SK-N-MC (cell line): ENCODE data around the gene SLC26A2.
"Not testable (repeated sequence)": the region's sequence is repeated elsewhere in the genome, so short reads cannot be mapped to it uniquely, and the experiment has no call there.

ENCODE experiments used
- DNase-seq: peaks from one replicate; pipeline ENCODE4 v3.0.0-alpha.2; 2011; ENCODE audit warnings: low read depth, low spot score
- H3K27ac ChIP-seq: fragments of 200-600 bp; sonication (generic); 2 replicates; pipeline ENCODE4 v1.5.1; 2016; ENCODE audit warnings: mixed run types
- H3K36me3 ChIP-seq: fragments of 200-600 bp; sonication (generic); 2 replicates; pipeline ENCODE4 v1.6.1; 2017; ENCODE audit warnings: antibody characterized with exemption, low read length, mixed read lengths; ENCODE audit not compliant: insufficient read depth
- H3K4me3 ChIP-seq: fragments of 200-600 bp; sonication (generic); 2 replicates; pipeline ENCODE4 v1.5.1; 2016
- H3K9ac ChIP-seq: fragments of 200-600 bp; sonication (generic); 2 replicates; pipeline ENCODE4 v1.8.0; 2017; ENCODE audit warnings: mixed run types, mixed read lengths; ENCODE audit not compliant: insufficient read length
- H3K9me3 ChIP-seq: fragments of 200-600 bp; sonication (generic); 2 replicates; pipeline ENCODE4 v1.6.1; 2017; ENCODE audit warnings: low read depth, mild to moderate bottlenecking, antibody characterized with exemption, low read length, moderate library complexity, mixed read lengths
- EZH2 ChIP-seq: fragments of 200-600 bp; sonication (generic); IDR thresholded peaks from one replicate; pipeline ENCODE4 v1.6.1; 2017; ENCODE audit warnings: antibody characterized with exemption
- FOXP2 ChIP-seq: optimal IDR thresholded peaks from 2 replicates; pipeline ENCODE3; 2011; ENCODE audit warnings: mild to moderate bottlenecking, moderate library complexity; ENCODE audit not compliant: insufficient read depth; ENCODE audit errors: extremely low read length, control extremely low read depth
- POLR2AphosphoS5 ChIP-seq: IDR thresholded peaks from 2 replicates; pipeline ENCODE4 v1.6.1; 2012; ENCODE audit warnings: mild to moderate bottlenecking, low read depth, low read length, borderline replicate concordance

SLC26A2 gene

DNA sequence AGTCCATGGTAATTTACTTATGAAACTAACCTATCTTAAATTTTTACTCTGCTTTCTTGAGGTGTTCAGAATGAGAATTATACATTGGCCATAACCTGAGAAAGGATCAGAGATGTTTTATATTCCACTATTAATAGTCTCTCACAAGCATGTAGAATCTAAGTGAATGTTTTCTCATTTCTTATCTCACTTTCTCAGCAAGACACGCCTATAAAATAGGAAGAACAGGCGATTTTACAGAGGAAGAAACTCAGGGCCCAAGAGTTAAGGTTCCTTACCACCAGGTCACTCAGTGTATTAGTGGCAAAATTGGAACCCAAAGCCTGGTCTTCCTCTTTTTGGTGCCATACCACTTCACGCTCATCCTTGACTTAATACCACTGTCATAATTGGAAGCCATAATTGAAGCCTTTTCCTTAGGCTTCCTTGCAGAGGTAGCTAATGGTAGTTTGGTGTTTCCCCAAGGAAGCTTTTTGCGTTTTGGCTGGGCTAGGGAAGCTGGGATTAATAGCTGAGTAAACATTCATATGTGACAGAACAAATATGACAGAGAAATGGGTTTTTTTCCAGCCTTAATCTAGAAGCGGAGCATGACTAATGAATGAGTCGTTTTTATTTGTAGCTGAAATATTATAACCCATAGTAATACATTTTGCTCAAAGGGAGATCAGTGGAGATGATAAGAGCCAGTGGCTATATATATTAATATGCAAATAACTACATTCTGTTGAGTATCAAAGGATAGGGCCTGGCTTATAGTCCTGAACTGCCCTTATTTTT is 56.9 kb downstream of the SLC26A2 start:
- peaks cover 93% of the 10 kb centered on the region for H3K36me3 ChIP-seq
- no peak for TF ChIP-seq FOXP2
- TF ChIP-seq EZH2 = no peak
- no peak for TF ChIP-seq POLR2AphosphoS5
- H3K9me3 ChIP-seq = peaks cover 3% of the 10 kb centered on the region; the same call in 1 of the 2 replicates
- no peak overlapping the region for H3K4me3 ChIP-seq
- no peak overlapping the region for H3K9ac ChIP-seq
- no peak overlapping the region for H3K27ac ChIP-seq
- DNase-seq = no peak

GRCh38 chr5:150020249-150020648 is 59.7 kb downstream of the SLC26A2 start:
- DNase-seq = no peak
- Histone ChIP-seq H3K9me3 (peaks cover 3% of the 10 kb centered on the region; the same call in 1 of the 2 replicates), H3K27ac (no peak overlapping the region), H3K36me3 (peaks cover 89% of the 10 kb centered on the region), H3K9ac (no peak overlapping the region), H3K4me3 (no peak overlapping the region)
- TF ChIP-seq POLR2AphosphoS5 = no peak
- no peak for TF ChIP-seq FOXP2
- TF ChIP-seq EZH2 = no peak

- Histone ChIP-seq H3K36me3 (peaks cover 83% of the 10 kb centered on the region), H3K4me3 (no peak overlapping the region), H3K9ac (no peak overlapping the region), H3K27ac (no peak overlapping the region), H3K9me3 (no peaks in the 10 kb centered on the region)
- no peak for DNase-seq
- TF ChIP-seq EZH2 = no peak
- TF ChIP-seq POLR2AphosphoS5 = no peak
- TF ChIP-seq FOXP2 = no peak
These were observed 61.1 kb downstream of the SLC26A2 start for GRCh38 chr5:150021491-150022157.

- DNase-seq = no peak
- no peak overlapping the region for H3K9ac ChIP-seq
- H3K9me3 ChIP-seq = no peaks in the 10 kb centered on the region
- no peak overlapping the region for H3K4me3 ChIP-seq
- H3K36me3 ChIP-seq = peaks cover 83% of the 10 kb centered on the region
- TF ChIP-seq POLR2AphosphoS5 = no peak
- no peak for TF ChIP-seq FOXP2
- no peak for TF ChIP-seq EZH2
- no peak overlapping the region for H3K27ac ChIP-seq
These were observed 61.6 kb downstream of the SLC26A2 start for GRCh38 chr5:150022158-150022531.

GRCh38 chr5:150022681-150023080 is 62.1 kb downstream of the SLC26A2 start:
- DNase-seq = no peak
- Histone ChIP-seq H3K27ac (no peak overlapping the region), H3K9me3 (no peaks in the 10 kb centered on the region), H3K36me3 (peaks cover 85% of the 10 kb centered on the region), H3K9ac (no peak overlapping the region), H3K4me3 (no peak overlapping the region)
- no peak for TF ChIP-seq POLR2AphosphoS5
- TF ChIP-seq FOXP2 = no peak
- TF ChIP-seq EZH2 = no peak

GRCh38 chr5:150023136-150023535 is 62.6 kb downstream of the SLC26A2 start:
- Histone ChIP-seq H3K9ac (no peak overlapping the region), H3K36me3 (peaks cover 84% of the 10 kb centered on the region), H3K9me3 (no peaks in the 10 kb centered on the region), H3K27ac (no peak overlapping the region), H3K4me3 (no peak overlapping the region)
- no peak for TF ChIP-seq FOXP2
- TF ChIP-seq EZH2 = no peak
- no peak for TF ChIP-seq POLR2AphosphoS5
- no peak for DNase-seq

DNA sequence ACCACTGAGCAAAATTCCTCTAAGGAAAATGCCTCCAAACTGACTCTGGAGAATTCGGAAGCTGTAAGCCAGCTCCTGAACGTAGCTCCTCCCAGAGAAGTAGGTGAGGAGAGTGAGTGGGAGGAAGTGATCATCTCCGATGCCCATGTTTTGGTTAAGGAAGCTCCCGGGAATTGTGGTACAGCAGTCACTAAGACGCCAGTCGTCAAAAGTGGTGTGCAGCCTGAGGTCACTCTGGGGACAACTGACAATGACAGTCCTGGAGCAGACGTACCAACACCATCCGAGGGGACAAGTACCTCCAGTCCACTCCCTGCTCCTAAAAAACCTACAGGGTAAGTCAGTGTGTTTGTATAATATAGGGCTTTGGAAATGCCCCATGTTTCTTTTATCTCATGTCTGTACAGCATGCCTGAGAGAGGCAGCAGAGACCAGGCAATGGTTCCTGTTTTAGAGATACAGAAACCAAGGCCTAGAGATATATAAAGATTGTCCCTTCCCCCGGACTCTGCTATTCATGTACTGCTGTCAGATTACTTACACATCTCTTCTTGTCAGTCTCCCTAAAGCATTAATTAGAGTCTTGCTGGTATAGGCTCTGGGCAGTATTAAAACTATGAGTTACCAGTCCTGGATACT is 63.9 kb downstream of the SLC26A2 start:
- DNase-seq = no peak
- H3K9ac ChIP-seq = no peak overlapping the region
- TF ChIP-seq EZH2 = no peak
- TF ChIP-seq POLR2AphosphoS5 = no peak
- TF ChIP-seq FOXP2 = no peak
- H3K27ac ChIP-seq = no peak overlapping the region
- no peak overlapping the region for H3K4me3 ChIP-seq
- no peaks in the 10 kb centered on the region for H3K9me3 ChIP-seq
- peaks cover 80% of the 10 kb centered on the region for H3K36me3 ChIP-seq

- DNase-seq = no peak
- H3K4me3 ChIP-seq = no peak overlapping the region
- peaks cover 77% of the 10 kb centered on the region for H3K36me3 ChIP-seq
- H3K9ac ChIP-seq = no peak overlapping the region
- H3K9me3 ChIP-seq = no peaks in the 10 kb centered on the region
- H3K27ac ChIP-seq = no peak overlapping the region
- no peak for TF ChIP-seq EZH2
- TF ChIP-seq POLR2AphosphoS5 = no peak
- no peak for TF ChIP-seq FOXP2
These were observed 66.2 kb downstream of the SLC26A2 start for GRCh38 chr5:150026682-150027172.

GRCh38 chr5:150028047-150028446 is 67.5 kb downstream of the SLC26A2 start:
- not testable (repeated sequence) for H3K27ac ChIP-seq, H3K9ac ChIP-seq, H3K9me3 ChIP-seq, DNase-seq, H3K4me3 ChIP-seq
- H3K36me3 ChIP-seq = peaks cover 86% of the 10 kb centered on the region
